Left ventricle myocardium superior (tissue), 1 donor: Measurements from ENCODE around the gene SPAST. TPM values are rescaled to one million over a fixed set of nuclear protein-coding genes. Genes with fewer than 3 reads are reported as not detected.
A peak's percentile ranks its signal among the peaks of the same experiment; 100 is the strongest.
"Not testable (repeated sequence)": the region's sequence is repeated elsewhere in the genome, so short reads cannot be mapped to it uniquely, and the experiment has no call there.

Experiments used
- ATAC-seq: fragments of 200-7000 bp; cut with Tn5 transposase; one replicate; pipeline ENCODE4 v1.9.1; 2020; ENCODE audit warnings: mild to moderate bottlenecking, moderate library complexity
- DNase-seq: peaks from one replicate; pipeline ENCODE4 v3.0.0-alpha.2; 2020
- intact Hi-C: fragments of 100-400 bp; cut with micrococcal nuclease; formaldehyde crosslinking; loops from one replicate; pipeline ENCODE4 v1.11.0; 2022
- long read RNA-seq: library from polyadenylated mRNA; unstranded; transcript quantifications from one replicate; pipeline ENCODE4 v2.0.0, GENCODE V29; 2021
- total RNA-seq: library from RNA; stranded (reverse); fragmentation: NEBNext Ultra II Directional; extraction: Animal tissue kit (Norgen Biotek cat#: 25700); gene quantifications from one replicate; pipeline ENCODE4 v1.2.1, GENCODE V29; 2021
- donor health status: DM: no; HTN: yes; CAD: no; lungs with severe emphysema.

SPAST gene
- 10.4 TPM for total RNA-seq
- long read RNA-seq, full-length matches to known transcripts, result 2 of 4 reads
- long read RNA-seq, partial matches to known transcripts, result 0 of 4 reads
- long read RNA-seq, other reads (novel, unspliced or antisense), result 2 of 4 reads

GRCh38 chr2:32063310-32064020, at the start of gene SPAST:
TSS of gene SPAST (plus strand) at chr2:32063556. CDS start at chr2:32063832, 276 bp downstream.
- peak; percentile 96 for ATAC-seq
- peak; percentile 99 for DNase-seq
- intact Hi-C loops, result no loop called here

- intact Hi-C loops, DNase-seq, ATAC-seq: not testable (repeated sequence)
These were observed 44.4 kb upstream of the SPAST start for GRCh38 chr2:32018789-32019482.

- DNase-seq, intact Hi-C loops: not testable (repeated sequence)
These were observed 29.0 kb upstream of the SPAST start for GRCh38 chr2:32034198-32034887.

DNA sequence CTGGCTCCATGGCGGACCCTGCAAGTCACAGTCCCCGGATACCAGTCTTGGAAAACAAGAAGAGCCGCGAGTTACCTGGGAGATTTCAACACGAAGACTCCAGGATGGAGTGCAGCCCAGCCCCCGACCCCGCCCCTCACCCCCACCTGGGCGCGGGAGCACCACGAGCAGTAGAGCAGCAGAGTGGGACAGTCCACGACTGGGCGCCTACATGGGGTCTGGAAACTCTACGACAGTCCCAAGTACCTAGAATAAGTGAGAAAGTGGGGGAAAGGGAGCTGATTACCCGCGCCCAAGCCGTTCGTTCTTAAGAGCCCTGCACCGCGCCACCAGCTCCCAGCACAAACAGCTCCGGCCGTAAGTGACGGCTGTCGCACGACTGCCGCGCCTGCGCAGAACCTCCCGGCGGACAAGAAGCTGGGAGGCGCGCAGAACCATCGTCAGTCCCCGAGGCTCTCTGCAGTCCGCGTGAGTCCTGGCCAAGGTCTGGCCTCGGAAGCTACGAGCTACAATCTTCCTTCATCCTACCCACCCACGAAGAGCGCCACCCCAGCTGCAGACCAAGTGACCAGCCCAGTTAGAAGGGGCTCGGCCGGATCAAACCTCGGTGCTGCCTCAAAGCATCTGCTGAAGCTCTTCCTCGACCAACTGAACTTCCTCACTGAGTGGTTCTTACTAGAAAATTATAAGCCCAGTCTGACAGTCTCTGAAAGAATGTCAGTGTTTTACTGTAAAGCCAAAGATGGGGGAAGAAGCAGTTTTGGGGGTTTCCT, 23.7 kb upstream of the SPAST start, which contains the start of gene DPY30:
Gene DPY30, minus strand, starts transcription at position 359 of the 773 bp plus-strand sequence. Its CDS starts 349 bp downstream, at position 10.
- peak; percentile 95 for DNase-seq
- peak; percentile 99 for ATAC-seq
- intact Hi-C loops, result no loop called here

More at GRCh38 chr2:32034198-32034887, 29.0 kb upstream of the SPAST start:
- not testable (repeated sequence) for ATAC-seq

GRCh38 chr2:32043561-32043960, 19.8 kb upstream of the SPAST start:
- ATAC-seq, result no peak
- intact Hi-C loops, result no loop called here
- no peak for DNase-seq

- ATAC-seq (no peak), DNase-seq (no peak)
- intact Hi-C loops, result no loop called here
These were observed 11.4 kb upstream of the SPAST start for GRCh38 chr2:32051836-32052439.

- DNase-seq, intact Hi-C loops, ATAC-seq: not testable (repeated sequence)
These were observed 8.8 kb upstream of the SPAST start for GRCh38 chr2:32054583-32054982.

DNA sequence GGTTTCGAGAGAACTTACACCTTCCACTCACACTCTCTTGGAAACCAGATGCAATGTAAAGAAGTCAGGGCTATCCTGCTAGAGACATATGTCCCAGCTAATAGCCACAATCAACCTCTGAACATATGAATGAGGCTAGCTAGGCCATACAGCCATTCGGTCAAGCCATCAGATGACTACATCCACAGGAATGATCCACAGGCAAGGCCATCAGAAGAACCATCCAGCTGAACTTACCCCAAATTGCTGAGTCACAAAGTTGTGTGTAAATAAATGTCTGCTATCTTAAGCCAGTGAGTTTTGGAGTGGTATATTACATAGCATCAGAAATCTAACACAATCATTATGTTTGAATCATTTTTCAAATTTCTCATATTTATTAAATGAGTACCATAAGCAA, 5.2 kb upstream of the SPAST start:
- ATAC-seq, result no peak
- intact Hi-C loops, result no loop called here
- DNase-seq, result no peak

DNA sequence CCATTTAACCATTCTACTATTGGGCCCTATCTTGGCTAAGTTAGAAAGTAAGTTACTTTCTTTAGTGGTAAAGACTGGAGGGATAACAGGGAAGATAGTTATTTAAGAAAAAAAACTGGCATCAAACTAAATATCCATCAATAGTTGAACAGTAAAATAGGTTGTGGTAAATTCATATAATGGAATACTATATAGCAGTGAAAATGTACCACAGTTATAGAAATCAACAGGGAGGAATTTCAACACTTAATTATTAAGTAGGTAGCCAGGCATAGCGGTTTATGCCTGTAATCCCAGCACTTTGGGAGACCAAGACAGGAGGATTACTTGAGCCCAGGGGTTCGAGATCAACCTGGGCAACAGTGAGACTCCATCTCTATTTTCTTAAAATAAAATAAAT, 3.1 kb upstream of the SPAST start:
- intact Hi-C loops, result no loop called here
- no peak for DNase-seq
- no peak for ATAC-seq

DNA sequence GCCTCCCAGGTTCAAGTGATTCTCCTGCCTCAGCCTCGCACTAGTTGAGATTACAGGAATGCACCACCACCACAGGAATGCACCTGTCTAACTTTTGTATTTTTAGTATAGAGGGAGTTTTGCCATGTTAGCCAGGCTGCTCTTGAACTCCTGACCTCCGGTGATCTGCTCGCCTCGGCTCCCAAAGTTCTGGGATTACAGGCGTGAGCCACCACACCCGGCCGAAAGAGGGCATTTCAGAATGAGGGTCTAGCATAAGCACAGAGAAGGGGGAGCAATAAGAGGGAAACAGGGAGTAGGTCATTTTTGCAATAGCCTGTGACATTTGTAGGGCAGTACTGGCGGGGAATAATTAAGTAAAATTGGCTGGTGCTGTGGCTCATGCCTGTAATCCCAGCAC, 1.9 kb upstream of the SPAST start:
- no peak for ATAC-seq
- intact Hi-C loops, result no loop called here

GRCh38 chr2:32061973-32062861, 1.1 kb upstream of the SPAST start:
- ATAC-seq (peak; percentile 7), DNase-seq (peak; percentile 49)
- intact Hi-C loops, result no loop called here

More for the DNA sequence above, 1.9 kb upstream of the SPAST start:
- no peak for DNase-seq

DNA sequence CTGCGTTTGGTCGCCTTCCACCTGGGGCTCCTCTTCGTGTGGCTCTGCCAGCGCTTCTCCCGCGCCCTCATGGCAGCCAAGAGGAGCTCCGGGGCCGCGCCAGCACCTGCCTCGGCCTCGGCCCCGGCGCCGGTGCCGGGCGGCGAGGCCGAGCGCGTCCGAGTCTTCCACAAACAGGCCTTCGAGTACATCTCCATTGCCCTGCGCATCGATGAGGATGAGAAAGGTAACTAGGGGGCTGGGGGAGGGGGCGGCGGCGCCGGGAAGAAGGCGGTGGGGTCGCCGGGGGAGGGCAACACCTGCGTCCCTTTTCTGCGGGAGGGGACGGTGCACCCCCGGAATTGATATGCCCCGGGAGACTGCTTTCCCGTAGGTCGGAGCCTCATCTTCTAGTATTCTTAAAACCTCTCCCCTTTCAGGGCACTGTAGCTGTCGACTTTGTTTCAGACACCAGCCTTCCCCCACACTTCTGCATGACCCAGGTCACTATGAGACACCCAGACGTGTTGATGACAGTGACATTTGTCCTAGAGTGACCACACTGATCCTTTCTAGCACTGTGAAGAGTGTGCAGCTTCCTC, 755 bp downstream of the SPAST start:
- DNase-seq (no peak), ATAC-seq (peak; percentile 30)
- intact Hi-C loops, result no loop called here

- intact Hi-C loops, result no loop called here
- ATAC-seq (no peak), DNase-seq (no peak)
These were observed 1.4 kb downstream of the SPAST start for GRCh38 chr2:32064713-32065112.

- intact Hi-C loops, result no loop called here
- ATAC-seq (no peak), DNase-seq (no peak)
These were observed 4.2 kb downstream of the SPAST start for GRCh38 chr2:32067549-32067948.

- no peak for ATAC-seq
- intact Hi-C loops, result no loop called here
- no peak for DNase-seq
These were observed 10.8 kb downstream of the SPAST start for GRCh38 chr2:32074134-32074506.

GRCh38 chr2:32095671-32096070, 32.3 kb downstream of the SPAST start:
- ATAC-seq (no peak), DNase-seq (no peak)
- intact Hi-C loops, result no loop called here

DNA sequence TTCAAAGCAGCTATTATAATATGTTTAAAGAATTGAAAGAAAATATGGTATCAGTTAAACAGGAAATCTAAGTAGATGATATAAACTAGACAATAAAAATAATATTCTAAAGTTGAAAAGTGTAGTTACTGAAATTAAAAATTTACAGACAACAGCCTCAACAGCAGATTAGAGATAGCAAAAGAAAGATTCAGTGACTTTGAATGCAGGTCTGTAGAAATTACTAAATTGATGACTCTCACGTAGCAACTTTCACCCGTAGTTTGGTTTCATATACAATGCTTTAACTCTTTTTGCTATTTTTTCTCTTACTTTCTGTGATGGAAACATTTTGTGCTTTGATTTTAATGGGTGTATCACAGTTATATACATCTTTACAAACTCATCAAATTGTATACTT, 44.8 kb downstream of the SPAST start:
- intact Hi-C loops, result no loop called here
- DNase-seq, result no peak
- no peak for ATAC-seq
